ENCODE measurements around the gene ALG9. TPM values are rescaled to one million over a fixed set of nuclear protein-coding genes. Genes with fewer than 3 reads are reported as not detected.

The ALG9 gene
- total and polyA plus RNA-seq, 10 of the 15 experiments (the other 5 are each of a cell fraction or from before 2014, with no cell fraction given) = 10.8 to 41.6 (median 25.5) TPM

- RAD21 ChIA-PET (ENCODE audit: unreplicated experiment) = interaction anchor here (0.7 kb wide), 1 partner anchor 254 kb away, joined by 3 read pairs; no protein-coding TSS in a partner anchor
- CTCF ChIA-PET = interaction anchor here (0.9 to 2.1 kb wide), 12 partner anchors 9 to 286 kb away, joined by 3 to 8 read pairs (median 3); partner anchors contain the start of gene ALG9
- Histone ChIP-seq H3K27ac (ENCODE audit: control insufficient read depth, insufficient read depth) (no peak overlapping the region), H2AFZ (ENCODE audit: control insufficient read depth, low read depth, low read length) (no peak overlapping the region), H4K20me1 (ENCODE audit: control insufficient read depth, insufficient read depth) (no peaks in the 10 kb centered on the region), H3K4me3 (no peak overlapping the region), H3K4me2 (ENCODE audit: control insufficient read depth, insufficient read depth) (no peak overlapping the region), H3K4me1 (ENCODE audit: control insufficient read depth, insufficient read depth, low read length) (no peaks in the 10 kb centered on the region), H3K9me3 (replicated peaks; ENCODE audit: control insufficient read depth, insufficient read depth, low read length) (no peaks in the 10 kb centered on the region), H3K27me3 (replicated peaks in 1 of 2; ENCODE audit: control insufficient read depth in 2 of 2, insufficient read depth in 2 of 2, low read length in 1 of 2) (no peaks in the 10 kb centered on the region), H3K9ac (ENCODE audit: control insufficient read depth, insufficient read depth, low read length) (no peak overlapping the region), H3K36me3 (ENCODE audit: control insufficient read depth in 2 of 2, insufficient read depth in 2 of 2, low read length in 1 of 2) (no peaks in the 10 kb centered on the region; a peak in 1 of 4 replicates), H3K79me2 (ENCODE audit: control insufficient read depth, insufficient read depth, low read length) (no peaks in the 10 kb centered on the region)
- in situ Hi-C loops (cut with MboI) (no loop called here), intact Hi-C loops (cut with micrococcal nuclease; ENCODE audit: unreplicated experiment) (no loop called here)
- SMC1A ChIA-PET (ENCODE audit: uncharacterized antibody, unreplicated experiment) = interaction anchor here (1.3 to 1.7 kb wide), 4 partner anchors 13 to 265 kb away, joined by 3 to 8 read pairs (median 4); partner anchors contain the start of genes ALG9 and PPP2R1B
- TF ChIP-seq SPI1 (IDR thresholded peaks at IDR 0.05; ENCODE audit: borderline replicate concordance, insufficient read depth, low read depth, low read length) (no peak), MYC (IDR thresholded peaks at IDR 0.05; ENCODE audit: insufficient read depth, insufficient read length, insufficient replicate concordance, low read length, severe bottlenecking) (no peak), CHD1 (IDR thresholded peaks at IDR 0.05; ENCODE audit: low read depth, low read length) (no peak), HDAC2 (IDR thresholded peaks at IDR 0.05) (no peak), MLLT1 (IDR thresholded peaks at IDR 0.05) (no peak), USF1 (IDR thresholded peaks at IDR 0.05; ENCODE audit: borderline replicate concordance, extremely low read length, insufficient read depth, low read depth, low read length) (no peak), BCL3 (IDR thresholded peaks at IDR 0.05; ENCODE audit: borderline replicate concordance, insufficient read depth, low read depth, low read length, poor library complexity, severe bottlenecking) (no peak), IRF4 (IDR thresholded peaks at IDR 0.05; ENCODE audit: low read depth, low read length) (no peak), ZNF622 (IDR thresholded peaks at IDR 0.05) (no peak)
- ATAC-seq = no peak
- no peak for DNase-seq (ENCODE audit: low read depth, low spot score)
- FAIRE-seq = no peak
- 91% methylated on average over 2 of the region's 2 CpGs for WGBS (ENCODE audit: insufficient coverage, insufficient replicate concordance, low lambda C conversion rate, missing lambda C conversion rate)
- no TSS peak for BruUV-seq (replicated peaks)
- POLR2A ChIA-PET = no interaction called here
These were observed 19.3 kb downstream of the ALG9 start for GRCh38 chr11:111852103-111852502.

Data from GM12878 (cell line).